ENCODE data around the gene EFCAB6. TPM values are rescaled to one million over a fixed set of nuclear protein-coding genes. Genes with fewer than 3 reads are reported as not detected.

The EFCAB6 gene
- total and polyA plus RNA-seq, 9 of the 15 experiments (the other 6 are each of a cell fraction or from before 2014, with no cell fraction given), result 0.06 TPM; not detected in 8

DNA sequence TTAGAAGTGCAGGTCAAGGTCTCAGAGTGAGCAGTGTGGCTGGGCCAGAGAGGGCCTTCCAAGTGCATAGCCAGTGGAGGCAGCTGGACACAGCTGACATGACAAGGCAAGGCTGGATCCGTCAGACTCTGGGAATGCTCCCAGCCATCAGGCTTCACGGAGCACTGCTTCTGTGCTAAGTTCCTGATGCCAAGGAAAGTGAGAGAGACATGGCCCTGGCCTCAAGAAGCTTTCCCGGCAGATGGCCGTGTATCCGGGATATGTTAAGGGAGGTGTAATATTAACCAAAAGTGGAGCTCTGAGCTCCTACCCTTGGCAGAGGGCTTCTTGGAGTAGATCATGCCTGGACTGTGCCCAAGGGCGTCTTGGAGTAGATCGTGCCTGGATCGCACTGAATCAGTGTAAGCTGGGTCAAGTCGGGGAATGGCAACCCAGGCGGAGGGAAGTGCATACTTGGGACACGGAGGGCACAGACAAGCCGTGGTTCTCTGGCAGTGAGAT, 7.4 kb upstream of the EFCAB6 start (continued):
- TF ChIP-seq CEBPB (tag; IDR thresholded peaks at IDR 0.05) (no peak), CHD1 (IDR thresholded peaks at IDR 0.05; ENCODE audit: low read length) (no peak), SUPT5H (IDR thresholded peaks at IDR 0.05) (no peak), ZNF133 (CRISPR knock-in tag; IDR thresholded peaks at IDR 0.05) (no peak), KDM1A (IDR thresholded peaks at IDR 0.05) (no peak)

DNA sequence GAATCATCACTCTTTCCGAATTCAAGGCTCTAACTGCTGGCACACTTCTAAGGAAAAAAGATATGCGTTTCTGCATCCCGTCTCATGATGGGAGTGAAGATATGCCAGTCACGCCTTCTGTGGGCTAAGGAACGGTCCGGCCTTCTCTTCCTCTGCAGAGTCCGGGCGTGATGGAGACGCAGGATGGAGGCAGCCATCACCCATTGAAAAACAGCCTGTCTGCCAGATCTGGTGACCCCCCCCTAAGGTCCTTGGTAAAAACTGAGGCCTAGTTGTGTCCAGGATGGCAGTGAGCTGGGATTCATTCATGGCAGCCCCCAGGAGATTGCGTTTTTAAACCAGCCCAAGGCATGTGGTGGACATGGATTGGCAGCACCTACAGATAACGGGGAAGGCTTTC, 6.9 kb upstream of the EFCAB6 start:
- in situ Hi-C loops (cut with MboI) (no loop called here), intact Hi-C loops (cut with micrococcal nuclease) (no loop called here)
- CTCF ChIA-PET (ENCODE audit: low intra/inter-chr PET ratio), result no interaction called here
- H4K20me1 ChIP-seq (replicated peaks; ENCODE audit: control insufficient read depth, insufficient read depth, low read length), result peaks cover 5% of the 10 kb centered on the region; the same call in 1 of the 2 replicates
- no peak overlapping the region for H3K9ac ChIP-seq (ENCODE audit: insufficient read depth in 1 of 2, low read depth in 2 of 2, low read length in 2 of 2)
- no peak overlapping the region for H3K4me3 ChIP-seq
- H3K4me2 ChIP-seq (ENCODE audit: insufficient read depth, low read length), result no peak overlapping the region
- no peaks in the 10 kb centered on the region for H3K9me3 ChIP-seq (replicated peaks; ENCODE audit: control insufficient read depth, insufficient read depth, low read depth, low read length)
- no peak overlapping the region for H3K27ac ChIP-seq (ENCODE audit: extremely low read depth, low read depth, low read length)
- no peak overlapping the region for H2AFZ ChIP-seq (ENCODE audit: low read depth, low read length)
- H3K9me1 ChIP-seq (ENCODE audit: control insufficient read depth, insufficient read depth, low read length), result no peaks in the 10 kb centered on the region
- no peaks in the 10 kb centered on the region for H3K4me1 ChIP-seq (replicated peaks in 1 of 2; ENCODE audit: control insufficient read depth in 2 of 2, insufficient read depth in 2 of 2, low read length in 2 of 2)
- no TSS peak for BruUV-seq (replicated peaks)
- POLR2A ChIA-PET, result no interaction called here
- DNase-seq (ENCODE audit: extremely low read depth in 1 of 4, low spot score in 3 of 4), result no peak
- no peak for ATAC-seq
- peaks cover 4 to 45% of the 10 kb centered on the region in 2 experiments; a peak in 3 of 5 replicates for H3K27me3 ChIP-seq (ENCODE audit: control insufficient read depth in 2 of 2, insufficient read depth in 2 of 2, low read length in 2 of 2)
- FAIRE-seq, result no peak
- H3K36me3 ChIP-seq (ENCODE audit: control insufficient read depth, insufficient read depth, low read length), result no peaks in the 10 kb centered on the region
- no peaks in the 10 kb centered on the region for H3K79me2 ChIP-seq (ENCODE audit: control insufficient read depth, insufficient read depth, low read length)
- WGBS (ENCODE audit: insufficient coverage, low coverage, missing lambda C conversion rate), result 2% methylated on average over 11 of the region's 11 CpGs
- TF ChIP-seq ZC3H11A (IDR thresholded peaks at IDR 0.05; ENCODE audit: low read depth, low read length), result no peak
- TF ChIP-seq CBFA2T2 (conservative IDR thresholded peaks at IDR 0.05), result no peak
- TF ChIP-seq LARP7 (IDR thresholded peaks at IDR 0.05), result no peak
- no peak for TF ChIP-seq ARNT (IDR thresholded peaks at IDR 0.05)
- TF ChIP-seq CUX1 (CRISPR knock-in tag; IDR thresholded peaks at IDR 0.05), result no peak
- TF ChIP-seq NR4A1 (CRISPR knock-in tag; IDR thresholded peaks at IDR 0.05), result no peak
- TF ChIP-seq NR4A1 (tag; IDR thresholded peaks at IDR 0.05), result no peak
- TF ChIP-seq MCM5 (IDR thresholded peaks at IDR 0.05; ENCODE audit: low read depth), result no peak
- TF ChIP-seq ZNF695 (CRISPR knock-in tag; IDR thresholded peaks at IDR 0.05), result no peak

Measured in K562 (cell line).